Measurements from ENCODE around the gene YWHAG. TPM values are rescaled to one million over a fixed set of nuclear protein-coding genes. Genes with fewer than 3 reads are reported as not detected.
A peak's percentile ranks its signal among the peaks of the same experiment; 100 is the strongest.

Gene YWHAG
- polyA plus RNA-seq, 1 of the 3 experiments (the other 2 are of a cell fraction): 60.4 TPM

- Histone ChIP-seq H3K79me2 (ENCODE audit: insufficient read depth) (no peaks in the 10 kb centered on the region), H3K27ac (ENCODE audit: low read depth in 2 of 2, low read length in 1 of 2) (peak overlapping the region in 1 of 2 experiments; percentile 29; a peak in 2 of 4 replicates), H3K36me3 (replicated peaks in 1 of 2; ENCODE audit: control insufficient read depth in 1 of 2, insufficient read depth in 2 of 2, low read length in 1 of 2) (no peaks in the 10 kb centered on the region), H4K20me1 (ENCODE audit: insufficient read depth) (no peaks in the 10 kb centered on the region), H3K4me2 (no peak overlapping the region), H2AFZ (ENCODE audit: low read depth) (peak overlapping the region; percentile 59; the same call in 1 of the 2 replicates), H3K4me3 (ENCODE audit: low read depth in 2 of 2, low read length in 1 of 2) (no peak overlapping the region), H3K9me3 (no peaks in the 10 kb centered on the region), H3K27me3 (ENCODE audit: insufficient read depth) (no peaks in the 10 kb centered on the region), H3K9ac (no peak overlapping the region), H3K9me2 (no peaks in the 10 kb centered on the region), H3K4me1 (ENCODE audit: control insufficient read depth in 1 of 2, insufficient read depth in 2 of 2, low read depth in 1 of 2, low read length in 1 of 2) (peaks cover 5 to 7% of the 10 kb centered on the region in 2 experiments; a peak in 2 of 4 replicates), H3F3A (replicated peaks; ENCODE audit: insufficient read depth) (peaks cover 8% of the 10 kb centered on the region)
- 79% methylated on average over 11 of the region's 11 CpGs for WGBS (ENCODE audit: low lambda C conversion rate)
- CTCF ChIA-PET: interaction anchor here (1.1 kb wide), 1 partner anchor 21 kb away, joined by 3 read pairs; no protein-coding TSS in a partner anchor
- DNase-seq: no peak
- POLR2A ChIA-PET: interaction anchor here (1.0 kb wide), 1 partner anchor 28 kb away, joined by 3 read pairs; the partner anchor contains the start of gene YWHAG
- TF ChIP-seq NFIC (IDR thresholded peaks at IDR 0.05; ENCODE audit: borderline replicate concordance) (no peak; the same call in 1 of the 2 replicates), JUND (IDR thresholded peaks at IDR 0.05) (no peak), GABPA (IDR thresholded peaks at IDR 0.05; ENCODE audit: low read depth) (no peak), PBX3 (IDR thresholded peaks at IDR 0.05) (no peak), GATA2 (CRISPR knock-in tag; IDR thresholded peaks at IDR 0.05) (no peak), NRF1 (IDR thresholded peaks at IDR 0.05; ENCODE audit: low read depth, low read length) (no peak), FOXM1 (IDR thresholded peaks at IDR 0.05; ENCODE audit: low read depth) (no peak), USF1 (IDR thresholded peaks at IDR 0.05; ENCODE audit: borderline replicate concordance, low read depth) (no peak), TEAD4 (IDR thresholded peaks at IDR 0.05; ENCODE audit: borderline replicate concordance, insufficient read depth) (no peak), RFX5 (IDR thresholded peaks at IDR 0.05; ENCODE audit: low read length) (no peak), ELF1 (IDR thresholded peaks at IDR 0.05) (no peak), MAX (IDR thresholded peaks at IDR 0.05; ENCODE audit: low read depth) (no peak), EP300 (IDR thresholded peaks at IDR 0.05; ENCODE audit: borderline replicate concordance in 1 of 2, low read depth in 1 of 2, low read length in 1 of 2) (no peak), MXI1 (IDR thresholded peaks at IDR 0.05; ENCODE audit: low read depth, low read length) (no peak), RCOR1 (IDR thresholded peaks at IDR 0.05; ENCODE audit: low read length) (no peak), POLR2AphosphoS5 (IDR thresholded peaks at IDR 0.05; ENCODE audit: low read depth, low read length) (no peak), TAF1 (IDR thresholded peaks at IDR 0.05; ENCODE audit: borderline replicate concordance, low read depth, low read length) (no peak), FOSL2 (IDR thresholded peaks at IDR 0.05; ENCODE audit: borderline replicate concordance, low read depth) (no peak), CTCF (IDR thresholded peaks at IDR 0.05) (no peak), SIN3A (IDR thresholded peaks at IDR 0.05; ENCODE audit: borderline replicate concordance, low read depth, low read length) (no peak)
These were observed 28.0 kb upstream of the YWHAG start for GRCh38 chr7:76386691-76387260.

All from SK-N-SH (cell line).